Forelimb muscle (tissue), 1 donor: ENCODE results near the gene TMOD4. TPM values are rescaled to one million over a fixed set of nuclear protein-coding genes. Genes with fewer than 3 reads are reported as not detected.

Experiments used
- DNase-seq: peaks from one replicate; pipeline ENCODE4 v3.0.0-alpha.2; 2013; ENCODE audit warnings: low read depth
- polyA plus RNA-seq: library from polyadenylated mRNA; unstranded; fragments of 120-200 nt; gene quantifications from one replicate; pipeline ENCODE4 v1.2.1, GENCODE V29; 2013; ENCODE audit not compliant: insufficient read length

The TMOD4 gene
- polyA plus RNA-seq, 1 donor: 43.2 TPM

- DNase-seq: no peak
Observed at GRCh38 chr1:151176514-151177045, 799 bp upstream of the TMOD4 start.

GRCh38 chr1:151175041-151175741, 590 bp downstream of the TMOD4 start:
- DNase-seq: no peak

- no peak for DNase-seq
Observed at GRCh38 chr1:151171190-151171589, 4.6 kb downstream of the TMOD4 start.

- no peak for DNase-seq
Observed at GRCh38 chr1:151167116-151167515, 8.7 kb downstream of the TMOD4 start.

- no peak for DNase-seq
Observed at GRCh38 chr1:151166505-151166956, 9.2 kb downstream of the TMOD4 start.

- peak; percentile 98 for DNase-seq
Observed at GRCh38 chr1:151165738-151166504, 9.9 kb downstream of the TMOD4 start, which contains the start of the genes LYSMD1 and SCNM1. Gene LYSMD1 (minus strand): TSS chr1:151165902. CDS start chr1:151165258, 644 bp downstream. Gene SCNM1 (plus strand): TSS chr1:151166144. CDS start chr1:151166153, 9 bp downstream.

- no peak for DNase-seq
Observed at GRCh38 chr1:151165281-151165737, 10.5 kb downstream of the TMOD4 start.

- DNase-seq: no peak
Observed at GRCh38 chr1:151164732-151165280, 11.0 kb downstream of the TMOD4 start.

- DNase-seq: no peak
Observed at GRCh38 chr1:151159373-151159772, 16.4 kb downstream of the TMOD4 start.

GRCh38 chr1:151158751-151159251, 17.0 kb downstream of the TMOD4 start:
- DNase-seq: no peak

GRCh38 chr1:151158326-151158725, 17.5 kb downstream of the TMOD4 start:
- no peak for DNase-seq

- no peak for DNase-seq
Observed at GRCh38 chr1:151157067-151157531, 18.7 kb downstream of the TMOD4 start.

GRCh38 chr1:151156515-151156819, 19.3 kb downstream of the TMOD4 start, which contains the start of gene TNFAIP8L2:
Gene TNFAIP8L2 (plus strand): TSS chr1:151156649. CDS start chr1:151158698, 2,049 bp downstream.
- no peak for DNase-seq

GRCh38 chr1:151147665-151148064, 28.1 kb downstream of the TMOD4 start:
- no peak for DNase-seq

GRCh38 chr1:151147132-151147503, 28.7 kb downstream of the TMOD4 start:
- no peak for DNase-seq

- DNase-seq: peak; percentile 86
Observed at GRCh38 chr1:151146412-151147131, 29.2 kb downstream of the TMOD4 start, which contains the start of gene SEMA6C. Gene SEMA6C (minus strand): TSS chr1:151146631. CDS start chr1:151142621, 4,010 bp downstream.

GRCh38 chr1:151146072-151146411, 29.7 kb downstream of the TMOD4 start:
- DNase-seq: no peak

- DNase-seq: no peak
Observed at GRCh38 chr1:151145304-151146071, 30.3 kb downstream of the TMOD4 start.

- DNase-seq: no peak
Observed at GRCh38 chr1:151144474-151145303, 31.1 kb downstream of the TMOD4 start.

- no peak for DNase-seq
Observed at GRCh38 chr1:151143986-151144385, 31.8 kb downstream of the TMOD4 start.
